Vagina (tissue), 2 donors: ENCODE measurements around the gene RABGAP1L.

ENCODE experiments used
- CTCF ChIP-seq, 3 experiments: fragments of 450-650 bp in 2 of 3; fragments of 200-600 bp in 1 of 3; sonication (generic) in 1 of 3; IDR thresholded peaks; one replicate each; pipeline ENCODE4 v1.5.1; 2017 to 2019; ENCODE audit warnings: antibody characterized with exemption in 3 of 3, mild to moderate bottlenecking in 2 of 3, moderate library complexity in 2 of 3
- POLR2AphosphoS5 ChIP-seq, 2 donors: sonication (generic); formaldehyde crosslinking; IDR thresholded peaks; one replicate each; pipeline ENCODE4 v1.9.0; 2017; ENCODE audit warnings: antibody characterized with exemption in 2 of 2, mild to moderate bottlenecking in 2 of 2, low read depth in 1 of 2; ENCODE audit not compliant: insufficient read depth in 1 of 2

- TF ChIP-seq POLR2AphosphoS5 (IDR thresholded peaks at IDR 0.05; ENCODE audit: insufficient read depth in 1 of 2, low read depth in 1 of 2) (no peak), CTCF (IDR thresholded peaks at IDR 0.05) (no peak)
These were observed 200.1 kb downstream of the RABGAP1L start for GRCh38 chr1:174359454-174359805.
